OCI-LY3 (cell line): Measurements from ENCODE around the gene IL20RA.

Source experiments
- CTCF ChIP-seq: fragments of 200-600, 300-600 bp; sonication (generic); IDR thresholded peaks from 2 replicates; pipeline ENCODE4 v1.5.1; 2014; ENCODE audit warnings: antibody characterized with exemption, low read length, low read depth
- EZH2phosphoT487 ChIP-seq: fragments of 200-600 bp; shearing (Covaris generic); IDR thresholded peaks from 2 replicates; pipeline ENCODE4 v1.6.1; 2018; ENCODE audit warnings: antibody characterized with exemption, mixed run types, low read depth

GRCh38 chr6:136962661-136963060 lies 82.1 kb downstream of the IL20RA start:
- TF ChIP-seq CTCF (no peak), EZH2phosphoT487 (no peak)
